ENCODE measurements around the gene UBE2I.
"Not testable (repeated sequence)": the region's sequence is repeated elsewhere in the genome, so short reads cannot be mapped to it uniquely, and the experiment has no call there.

DNA sequence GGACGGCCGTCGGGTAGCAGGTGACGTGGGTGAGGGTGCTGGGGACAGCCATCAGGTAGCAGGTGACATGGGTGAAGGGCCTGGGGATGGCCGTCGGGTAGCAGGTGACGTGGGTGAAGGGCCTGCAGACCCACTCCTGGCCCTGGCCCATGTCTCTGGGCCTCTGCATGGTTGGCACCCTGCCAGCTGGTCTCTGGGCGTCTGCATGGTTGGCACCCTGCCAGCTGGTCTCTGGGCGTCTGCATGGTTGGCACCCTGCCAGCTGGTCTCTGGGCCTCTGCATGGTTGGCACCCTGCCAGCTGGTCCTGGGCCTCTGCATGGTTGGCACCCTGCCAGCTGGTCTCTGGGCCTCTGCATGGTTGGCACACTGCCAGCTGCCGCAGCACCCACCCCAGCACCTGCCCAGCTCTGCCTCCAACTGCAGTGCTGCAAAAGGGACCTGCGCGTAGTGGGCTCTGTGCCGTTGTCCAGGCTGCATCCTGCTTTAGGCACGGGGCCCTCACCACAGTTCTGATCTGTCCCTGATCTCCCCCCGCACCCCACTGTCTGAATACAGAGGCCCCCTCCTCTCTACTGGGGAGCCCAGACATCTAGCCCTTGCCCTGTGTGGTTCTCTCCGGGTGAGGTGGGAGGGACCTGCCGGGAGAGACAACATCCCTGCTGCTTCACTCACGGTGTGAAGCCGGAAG, 37.6 kb upstream of the UBE2I start:
- TF ChIP-seq CTCF (conservative IDR thresholded peaks at IDR 0.05; ENCODE audit: low read length); EZH2phosphoT487 (IDR thresholded peaks at IDR 0.05; ENCODE audit: borderline replicate concordance, low read depth, low read length): not testable (repeated sequence)

All from OCI-LY7 (cell line).